Right atrium auricular region (tissue), 2 donors: ENCODE data around the gene SPN. TPM values are rescaled to one million over a fixed set of nuclear protein-coding genes. Genes with fewer than 3 reads are reported as not detected.
"Not testable (repeated sequence)": the region's sequence is repeated elsewhere in the genome, so short reads cannot be mapped to it uniquely, and the experiment has no call there.

Experiments used
- DNase-seq: peaks from one replicate; pipeline ENCODE4 v3.0.0-alpha.2; 2019; ENCODE audit warnings: low spot score
- H3K27ac ChIP-seq, 2 donors: fragments of 200-600 bp; sonication (generic); 1 replicate in 1 of 2; 2 replicates in 1 of 2; pipeline ENCODE4 v1.5.1; 2016 to 2019
- H3K27me3 ChIP-seq, 2 donors: fragments of 200-600 bp; sonication (generic); one replicate each; pipeline versions ENCODE4 v1.5.1 to v1.6.0; 2017 to 2019
- H3K36me3 ChIP-seq: fragments of 200-600 bp; sonication (generic); one replicate; pipeline ENCODE4 v1.5.1; 2016
- H3K4me1 ChIP-seq, 2 donors: fragments of 200-600 bp; sonication (generic); one replicate each; pipeline versions ENCODE4 v1.5.1 to v1.6.0; 2017 to 2019
- H3K4me3 ChIP-seq, 2 donors: fragments of 200-600 bp; sonication (generic); 1 replicate in 1 of 2; 2 replicates in 1 of 2; pipeline ENCODE4 v1.5.1; 2017 to 2019; ENCODE audit warnings: mild to moderate bottlenecking in 1 of 2, moderate library complexity in 1 of 2
- H3K9me3 ChIP-seq, 2 donors: fragments of 200-600 bp; sonication (generic); one replicate each; pipeline ENCODE4 v1.5.1; 2019
- CTCF ChIP-seq, 2 donors: fragments of 200-600 bp; sonication (generic); IDR thresholded peaks; one replicate each; pipeline ENCODE4 v1.5.1; 2019; ENCODE audit warnings: antibody characterized with exemption in 2 of 2
- total RNA-seq, 2 donors: library from RNA; depleted of rRNA; stranded (reverse); fragments of >200 nt; gene quantifications; one replicate each; pipeline ENCODE4 v1.1.0, GENCODE V29; 2016

Gene SPN
- total RNA-seq, 2 donors from 2014 or later: 3.7 to 4.5 TPM

GRCh38 chr16:29653471-29653870, 9.6 kb upstream of the SPN start:
- DNase-seq: no peak
- no peaks in the 10 kb centered on the region for H3K36me3 ChIP-seq
- no peak for TF ChIP-seq CTCF (IDR thresholded peaks at IDR 0.05)
- no peak overlapping the region for H3K27ac ChIP-seq
- H3K4me1 ChIP-seq: no peaks in the 10 kb centered on the region
- no peaks in the 10 kb centered on the region for H3K9me3 ChIP-seq
- no peaks in the 10 kb centered on the region for H3K27me3 ChIP-seq
- H3K4me3 ChIP-seq: no peak overlapping the region

GRCh38 chr16:29653890-29654289, 9.2 kb upstream of the SPN start:
- not testable (repeated sequence) for H3K4me3 ChIP-seq, H3K36me3 ChIP-seq, H3K9me3 ChIP-seq, H3K27me3 ChIP-seq, DNase-seq, H3K4me1 ChIP-seq, H3K27ac ChIP-seq

- Histone ChIP-seq H3K36me3 (no peaks in the 10 kb centered on the region), H3K9me3 (no peaks in the 10 kb centered on the region), H3K27ac (no peak overlapping the region), H3K27me3 (no peaks in the 10 kb centered on the region), H3K4me3 (no peak overlapping the region), H3K4me1 (no peaks in the 10 kb centered on the region)
- TF ChIP-seq CTCF (IDR thresholded peaks at IDR 0.05): no peak
- no peak for DNase-seq
These were observed 6.1 kb upstream of the SPN start for GRCh38 chr16:29656688-29657523.

GRCh38 chr16:29658705-29659104, 4.3 kb upstream of the SPN start:
- DNase-seq: no peak
- TF ChIP-seq CTCF (IDR thresholded peaks at IDR 0.05): no peak
- no peak overlapping the region for H3K27ac ChIP-seq
- no peaks in the 10 kb centered on the region for H3K9me3 ChIP-seq
- no peaks in the 10 kb centered on the region for H3K27me3 ChIP-seq
- H3K36me3 ChIP-seq: no peaks in the 10 kb centered on the region
- H3K4me3 ChIP-seq: no peak overlapping the region
- peaks cover 0 to 4% of the 10 kb centered on the region in 2 donors for H3K4me1 ChIP-seq

- Histone ChIP-seq H3K4me3 (no peak overlapping the region), H3K4me1 (peaks cover 0 to 16% of the 10 kb centered on the region in 2 donors), H3K36me3 (no peaks in the 10 kb centered on the region), H3K27ac (no peak overlapping the region), H3K9me3 (no peaks in the 10 kb centered on the region), H3K27me3 (no peaks in the 10 kb centered on the region)
- no peak for DNase-seq
- no peak for TF ChIP-seq CTCF (IDR thresholded peaks at IDR 0.05)
These were observed 883 bp upstream of the SPN start for GRCh38 chr16:29662000-29662728.

GRCh38 chr16:29662729-29663015, 375 bp upstream of the SPN start:
- Histone ChIP-seq H3K4me3 (no peak overlapping the region), H3K4me1 (peaks cover 0 to 16% of the 10 kb centered on the region in 2 donors), H3K9me3 (no peaks in the 10 kb centered on the region), H3K36me3 (no peaks in the 10 kb centered on the region), H3K27ac (no peak overlapping the region), H3K27me3 (no peaks in the 10 kb centered on the region)
- no peak for TF ChIP-seq CTCF (IDR thresholded peaks at IDR 0.05)
- DNase-seq: no peak
